ENCODE results near the gene CCDC141.

DNA sequence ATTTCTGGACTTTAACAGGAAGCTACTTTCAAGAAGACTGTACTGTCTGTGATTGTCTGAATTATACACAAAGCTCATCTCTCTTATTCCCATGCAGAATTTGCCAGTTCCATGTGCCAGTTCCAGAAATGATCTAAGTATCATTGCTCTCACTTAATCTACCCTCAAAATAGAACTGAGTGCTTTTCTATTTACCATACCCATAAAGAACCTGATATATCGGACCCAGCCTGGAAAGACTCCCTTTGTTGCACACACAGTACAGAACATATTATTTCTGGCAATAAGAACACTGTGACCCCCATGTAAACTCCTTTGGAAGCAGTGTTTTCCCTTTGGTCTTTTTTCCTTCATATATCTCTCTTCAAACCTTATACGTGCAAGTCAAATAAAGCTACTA is 140.4 kb downstream of the CCDC141 start:
- TF ChIP-seq, protein P1, sequence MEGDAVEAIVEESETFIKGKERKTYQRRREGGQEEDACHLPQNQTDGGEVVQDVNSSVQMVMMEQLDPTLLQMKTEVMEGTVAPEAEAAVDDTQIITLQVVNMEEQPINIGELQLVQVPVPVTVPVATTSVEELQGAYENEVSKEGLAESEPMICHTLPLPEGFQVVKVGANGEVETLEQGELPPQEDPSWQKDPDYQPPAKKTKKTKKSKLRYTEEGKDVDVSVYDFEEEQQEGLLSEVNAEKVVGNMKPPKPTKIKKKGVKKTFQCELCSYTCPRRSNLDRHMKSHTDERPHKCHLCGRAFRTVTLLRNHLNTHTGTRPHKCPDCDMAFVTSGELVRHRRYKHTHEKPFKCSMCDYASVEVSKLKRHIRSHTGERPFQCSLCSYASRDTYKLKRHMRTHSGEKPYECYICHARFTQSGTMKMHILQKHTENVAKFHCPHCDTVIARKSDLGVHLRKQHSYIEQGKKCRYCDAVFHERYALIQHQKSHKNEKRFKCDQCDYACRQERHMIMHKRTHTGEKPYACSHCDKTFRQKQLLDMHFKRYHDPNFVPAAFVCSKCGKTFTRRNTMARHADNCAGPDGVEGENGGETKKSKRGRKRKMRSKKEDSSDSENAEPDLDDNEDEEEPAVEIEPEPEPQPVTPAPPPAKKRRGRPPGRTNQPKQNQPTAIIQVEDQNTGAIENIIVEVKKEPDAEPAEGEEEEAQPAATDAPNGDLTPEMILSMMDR (IDR thresholded peaks at IDR 0.05), result no peak
- no peak for TF ChIP-seq ZFX (IDR thresholded peaks at IDR 0.05; ENCODE audit: borderline replicate concordance)
